HEK293T (cell line): ENCODE results near the gene METTL22.

ENCODE experiments used
- CTCF ChIA-PET: fragments of 350-600 bp; formaldehyde crosslinking; extraction: SDS; loops from one replicate; lab custom pipeline; 2021; ENCODE audit warnings: antibody characterized with exemption, inconsistent platforms; lab: Yijun Ruan, JAX
- POLR2A ChIA-PET: fragments of 350-600 bp; formaldehyde crosslinking; extraction: SDS; loops from one replicate; lab custom pipeline; 2020; ENCODE audit warnings: antibody characterized with exemption, inconsistent platforms; lab: Yijun Ruan, JAX
- DNase-seq: peaks from one replicate; pipeline ENCODE4 v3.0.0; 2012; ENCODE audit warnings: mixed read lengths; ENCODE audit errors: extremely low spot score
- ARNT ChIP-seq: fragments of 450-650 bp; IDR thresholded peaks from 2 replicates; pipeline ENCODE4 v1.6.1; 2017; ENCODE audit warnings: mild to moderate bottlenecking
- BHLHE40 ChIP-seq: fragments of 450-650 bp; IDR thresholded peaks from 2 replicates; pipeline ENCODE4 v1.6.1; 2016; ENCODE audit warnings: mild to moderate bottlenecking, moderate library complexity, borderline replicate concordance
- CTBP1 ChIP-seq: fragments of 450-650 bp; IDR thresholded peaks from 2 replicates; pipeline ENCODE4 v1.6.1; 2016; ENCODE audit warnings: borderline replicate concordance
- ELF4 ChIP-seq: fragments of 450-650 bp; IDR thresholded peaks from 2 replicates; pipeline ENCODE4 v1.6.1; 2017; ENCODE audit warnings: antibody characterized with exemption
- FOXA1 ChIP-seq: fragments of 450-650 bp; IDR thresholded peaks from 2 replicates; pipeline ENCODE4 v1.6.1; 2016; ENCODE audit warnings: mild to moderate bottlenecking
- FOXK2 ChIP-seq: fragments of 450-650 bp; IDR thresholded peaks from 2 replicates; pipeline ENCODE4 v1.6.1; 2016; ENCODE audit warnings: mild to moderate bottlenecking
- FOXM1 ChIP-seq: fragments of 450-650 bp; IDR thresholded peaks from 2 replicates; pipeline ENCODE4 v1.6.1; 2017; ENCODE audit warnings: mild to moderate bottlenecking, borderline replicate concordance
- HDGF ChIP-seq: fragments of 450-650 bp; IDR thresholded peaks from 2 replicates; pipeline ENCODE4 v1.6.1; 2017; ENCODE audit warnings: antibody characterized with exemption, borderline replicate concordance
- L3MBTL2 ChIP-seq: fragments of 450-650 bp; conservative IDR thresholded peaks from 2 replicates; pipeline ENCODE4 v1.6.1; 2016; ENCODE audit warnings: mild to moderate bottlenecking
- LEF1 ChIP-seq: fragments of 450-650 bp; IDR thresholded peaks from 2 replicates; pipeline ENCODE4 v1.6.1; 2017; ENCODE audit warnings: mild to moderate bottlenecking, borderline replicate concordance
- NFRKB ChIP-seq: fragments of 450-650 bp; IDR thresholded peaks from 2 replicates; pipeline ENCODE4 v1.6.1; 2016; ENCODE audit warnings: mild to moderate bottlenecking, moderate library complexity
- SP1 ChIP-seq: fragments of 450-650 bp; IDR thresholded peaks from 2 replicates; pipeline ENCODE4 v1.6.1; 2017
- SUZ12 ChIP-seq: fragments of 450-650 bp; IDR thresholded peaks from 2 replicates; pipeline ENCODE4 v1.6.1; 2016; ENCODE audit warnings: mild to moderate bottlenecking
- TARDBP ChIP-seq: fragments of 450-650 bp; IDR thresholded peaks from 2 replicates; pipeline ENCODE4 v1.6.1; 2016
- ZNF384 ChIP-seq: fragments of 450-650 bp; IDR thresholded peaks from 2 replicates; pipeline ENCODE4 v1.6.1; 2016
- TF ChIP-seq, protein P1 (sequence below): fragments of 450-650 bp; IDR thresholded peaks from 2 replicates; pipeline ENCODE4 v1.6.1; 2016

METTL22 gene

DNA sequence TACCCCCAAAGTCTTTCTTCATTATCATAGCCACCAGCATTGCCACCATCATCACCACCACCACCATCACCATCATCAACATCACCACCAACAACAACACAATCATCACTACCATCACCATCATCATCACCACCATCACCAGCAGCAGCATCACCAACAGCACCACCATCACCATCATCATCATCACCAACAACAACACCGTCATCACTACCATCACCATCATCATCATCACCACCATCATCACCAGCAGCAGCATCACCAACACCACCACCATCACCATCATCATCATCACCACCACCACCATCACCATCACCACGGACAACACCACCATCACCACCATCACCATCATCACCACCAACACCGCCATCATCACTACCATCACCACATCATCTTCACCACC, 30.7 kb upstream of the METTL22 start:
- CTCF ChIA-PET, result no interaction called here
- POLR2A ChIA-PET, result no interaction called here
- no peak for TF ChIP-seq L3MBTL2
- TF ChIP-seq CTBP1, result no peak
- TF ChIP-seq TARDBP, result no peak
- no peak for TF ChIP-seq ARNT
- no peak for TF ChIP-seq FOXK2
- TF ChIP-seq ZNF384, result no peak
- no peak for TF ChIP-seq SUZ12
- no peak for TF ChIP-seq BHLHE40
- no peak for TF ChIP-seq SP1
- no peak for DNase-seq

DNA sequence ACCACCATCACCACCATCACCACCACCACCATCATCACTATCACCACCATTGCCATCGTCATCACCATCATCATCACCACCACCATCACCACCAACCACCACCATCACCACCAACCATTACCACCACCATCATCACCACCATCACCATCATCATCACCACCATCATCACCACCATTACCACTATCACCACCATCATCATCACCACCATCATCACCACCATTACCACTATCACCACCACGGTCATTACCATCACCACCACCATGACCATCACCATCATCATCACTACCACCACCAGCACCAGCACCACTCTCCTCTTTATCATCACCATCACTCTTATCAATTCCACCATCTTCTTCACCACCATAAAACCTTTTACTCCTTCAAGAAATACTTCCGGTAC, 30.0 kb upstream of the METTL22 start:
- no peak for DNase-seq
- ChIA-PET POLR2A (no interaction called here), CTCF (no interaction called here)
- TF ChIP-seq, protein P1, sequence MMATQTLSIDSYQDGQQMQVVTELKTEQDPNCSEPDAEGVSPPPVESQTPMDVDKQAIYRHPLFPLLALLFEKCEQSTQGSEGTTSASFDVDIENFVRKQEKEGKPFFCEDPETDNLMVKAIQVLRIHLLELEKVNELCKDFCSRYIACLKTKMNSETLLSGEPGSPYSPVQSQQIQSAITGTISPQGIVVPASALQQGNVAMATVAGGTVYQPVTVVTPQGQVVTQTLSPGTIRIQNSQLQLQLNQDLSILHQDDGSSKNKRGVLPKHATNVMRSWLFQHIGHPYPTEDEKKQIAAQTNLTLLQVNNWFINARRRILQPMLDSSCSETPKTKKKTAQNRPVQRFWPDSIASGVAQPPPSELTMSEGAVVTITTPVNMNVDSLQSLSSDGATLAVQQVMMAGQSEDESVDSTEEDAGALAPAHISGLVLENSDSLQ, result no peak
- TF ChIP-seq FOXM1 (no peak), TARDBP (no peak), ZNF384 (no peak), FOXK2 (no peak), SUZ12 (no peak), ARNT (no peak), LEF1 (no peak), SP1 (no peak), ELF4 (no peak), FOXA1 (no peak)

DNA sequence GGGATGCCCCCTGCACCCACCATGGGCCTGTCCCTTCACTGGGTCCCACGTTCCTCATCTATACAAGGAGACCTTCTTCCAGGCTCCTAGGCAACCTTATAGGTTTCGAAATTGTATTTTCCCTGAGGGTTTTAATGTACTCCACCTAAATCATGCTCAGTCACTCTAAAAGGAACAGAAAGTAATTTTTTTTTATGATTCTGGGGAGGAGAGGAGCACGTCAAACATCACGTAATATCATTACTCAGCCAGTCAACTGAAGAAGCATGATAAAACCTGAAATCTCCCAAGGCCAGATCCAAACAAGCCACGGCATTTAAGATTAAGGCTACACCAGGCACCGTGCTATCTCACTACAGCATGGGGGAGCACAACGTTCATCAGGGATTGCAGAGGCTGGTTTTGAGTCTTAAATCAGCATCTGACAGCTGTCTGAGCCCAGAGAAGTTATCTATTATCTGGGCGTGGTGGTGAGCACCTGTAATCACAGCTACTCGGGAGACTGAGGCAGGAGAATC, 27.3 kb upstream of the METTL22 start:
- ChIA-PET POLR2A (no interaction called here), CTCF (interaction anchor here (1.5 kb wide), 1 partner anchor 23 kb away, joined by 3 read pairs; no protein-coding TSS in a partner anchor)
- no peak for TF ChIP-seq L3MBTL2
- TF ChIP-seq TARDBP, result no peak
- no peak for TF ChIP-seq FOXA1
- TF ChIP-seq CTBP1, result no peak
- TF ChIP-seq BHLHE40, result no peak
- TF ChIP-seq FOXM1, result no peak
- no peak for DNase-seq

DNA sequence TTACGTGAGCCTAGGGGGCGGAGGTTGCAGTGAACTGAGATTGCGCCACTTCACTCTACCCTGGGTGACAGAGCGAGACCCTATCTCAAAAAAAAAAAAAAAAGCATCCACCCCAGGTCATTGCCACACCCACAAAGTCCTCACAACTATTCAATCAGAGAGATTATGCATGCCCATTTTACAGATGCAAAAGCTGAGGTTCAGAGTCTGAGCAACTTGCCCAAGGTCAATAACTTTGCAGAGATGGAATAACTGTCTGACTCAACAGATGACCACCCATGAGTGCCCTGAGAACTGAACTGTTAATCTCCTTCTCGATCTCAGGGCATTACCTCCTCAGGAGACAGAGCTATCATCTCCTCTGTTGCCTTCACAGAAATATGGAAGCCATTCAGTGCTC, 25.7 kb upstream of the METTL22 start:
- ChIA-PET POLR2A (no interaction called here), CTCF (no interaction called here)
- TF ChIP-seq TARDBP, result no peak
- TF ChIP-seq NFRKB, result no peak
- TF ChIP-seq FOXM1, result no peak
- TF ChIP-seq ELF4, result no peak
- TF ChIP-seq LEF1, result no peak
- no peak for TF ChIP-seq ZNF384
- TF ChIP-seq, protein P1, result no peak
- no peak for DNase-seq

DNA sequence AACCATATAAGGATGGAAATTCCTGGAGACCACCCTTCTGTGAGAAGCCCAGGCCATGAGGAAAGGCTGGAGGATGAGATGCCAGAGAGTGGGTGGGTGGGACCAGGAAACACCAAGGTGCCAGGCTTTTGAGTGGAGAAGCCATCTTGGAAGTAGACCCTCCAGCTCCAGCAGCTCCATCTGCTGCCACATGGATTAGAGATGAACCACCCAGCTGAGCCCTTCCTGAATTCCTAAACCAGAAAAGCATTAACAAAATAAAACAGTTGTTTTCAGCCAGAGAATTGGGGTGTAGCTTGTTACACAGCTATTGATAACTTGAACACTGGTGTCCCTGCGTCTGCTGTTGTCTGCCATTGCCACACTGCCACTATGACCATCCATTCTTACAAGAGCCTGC, 24.9 kb upstream of the METTL22 start:
- ChIA-PET CTCF (no interaction called here), POLR2A (no interaction called here)
- TF ChIP-seq FOXM1 (no peak), TARDBP (no peak)
- DNase-seq, result no peak

DNA sequence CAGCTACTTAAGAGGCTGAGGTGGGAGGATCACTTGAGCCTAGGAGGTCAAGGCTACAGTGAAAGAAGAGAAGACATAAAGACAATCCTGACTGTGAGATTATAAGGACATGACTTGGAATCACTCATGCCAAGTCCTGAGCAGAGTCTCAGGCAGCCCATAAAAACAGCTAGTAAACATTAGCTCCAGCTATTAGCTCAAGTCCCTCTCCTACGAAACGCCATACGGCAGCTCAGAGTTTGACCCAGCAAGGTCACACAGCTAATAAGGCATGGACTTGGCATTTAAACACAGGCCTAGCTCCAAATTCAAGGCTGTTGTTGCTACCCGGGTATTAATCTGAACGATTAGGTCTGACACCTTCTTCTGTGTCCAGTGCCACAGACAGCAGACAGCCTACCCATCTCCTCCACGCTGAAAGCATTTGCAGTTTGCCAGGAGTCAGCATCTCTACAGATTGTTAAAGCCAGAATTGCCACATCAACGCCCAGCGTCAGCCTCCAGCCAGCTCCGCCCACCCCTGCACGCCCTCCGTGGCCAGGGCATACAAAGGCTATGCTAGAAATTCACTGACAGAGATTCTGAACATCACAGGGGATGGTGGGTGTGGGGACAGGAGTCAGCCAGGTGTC, 21.2 kb upstream of the METTL22 start:
- ChIA-PET CTCF (no interaction called here), POLR2A (interaction anchor here (1.1 kb wide), 1 partner anchor 22 kb away, joined by 3 read pairs; no protein-coding TSS in a partner anchor)
- no peak for DNase-seq
- TF ChIP-seq LEF1 (no peak), HDGF (no peak), FOXA1 (no peak), TARDBP (no peak), FOXK2 (no peak), SP1 (no peak), SUZ12 (no peak), ELF4 (no peak), L3MBTL2 (no peak), NFRKB (no peak), BHLHE40 (no peak), FOXM1 (no peak), ARNT (no peak), CTBP1 (no peak), ZNF384 (no peak)
- TF ChIP-seq, protein P1, result no peak
